Epithelial cell of esophagus (primary cell): ENCODE measurements around the gene FAM110A.
"Not testable (repeated sequence)": the region's sequence is repeated elsewhere in the genome, so short reads cannot be mapped to it uniquely, and the experiment has no call there.

ENCODE experiments used
- DNase-seq: peaks from one replicate; pipeline ENCODE4 v3.0.0; 2010; ENCODE audit warnings: low read depth
- H3K4me3 ChIP-seq: 2 replicates; pipeline ENCODE4 v1.5.1; 2011; ENCODE audit warnings: mild to moderate bottlenecking, low read length, control low read depth
- TF ChIP-seq, protein P1 (sequence below): IDR thresholded peaks from 2 replicates; pipeline ENCODE4 v1.5.1; 2011; ENCODE audit warnings: low read depth, mild to moderate bottlenecking, low read length, control low read depth, inconsistent platforms; ENCODE audit not compliant: insufficient read depth; ENCODE audit errors: missing control alignments

The FAM110A gene

DNA sequence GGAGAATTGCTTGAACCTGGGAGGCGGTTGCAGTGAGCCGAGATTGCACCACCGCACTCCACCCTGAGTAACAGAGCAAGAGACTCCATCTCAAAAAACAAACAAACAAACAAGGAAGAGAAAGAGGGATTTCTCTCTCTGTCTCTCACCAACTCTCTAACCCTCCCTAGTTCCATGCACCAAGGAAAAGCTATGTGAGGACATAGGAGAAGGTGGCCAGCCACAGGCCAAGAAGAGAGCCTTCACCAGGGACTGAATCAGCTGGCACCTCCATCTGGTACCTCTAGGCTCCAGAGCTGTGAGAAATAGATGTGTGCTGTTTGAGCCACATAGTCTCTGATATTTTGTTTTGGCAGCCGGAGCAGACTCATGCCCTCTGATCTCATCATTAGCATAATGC lies 9.0 kb upstream of the FAM110A start:
- H3K4me3 ChIP-seq, result no peak overlapping the region
- DNase-seq, result no peak
- TF ChIP-seq, protein P1, sequence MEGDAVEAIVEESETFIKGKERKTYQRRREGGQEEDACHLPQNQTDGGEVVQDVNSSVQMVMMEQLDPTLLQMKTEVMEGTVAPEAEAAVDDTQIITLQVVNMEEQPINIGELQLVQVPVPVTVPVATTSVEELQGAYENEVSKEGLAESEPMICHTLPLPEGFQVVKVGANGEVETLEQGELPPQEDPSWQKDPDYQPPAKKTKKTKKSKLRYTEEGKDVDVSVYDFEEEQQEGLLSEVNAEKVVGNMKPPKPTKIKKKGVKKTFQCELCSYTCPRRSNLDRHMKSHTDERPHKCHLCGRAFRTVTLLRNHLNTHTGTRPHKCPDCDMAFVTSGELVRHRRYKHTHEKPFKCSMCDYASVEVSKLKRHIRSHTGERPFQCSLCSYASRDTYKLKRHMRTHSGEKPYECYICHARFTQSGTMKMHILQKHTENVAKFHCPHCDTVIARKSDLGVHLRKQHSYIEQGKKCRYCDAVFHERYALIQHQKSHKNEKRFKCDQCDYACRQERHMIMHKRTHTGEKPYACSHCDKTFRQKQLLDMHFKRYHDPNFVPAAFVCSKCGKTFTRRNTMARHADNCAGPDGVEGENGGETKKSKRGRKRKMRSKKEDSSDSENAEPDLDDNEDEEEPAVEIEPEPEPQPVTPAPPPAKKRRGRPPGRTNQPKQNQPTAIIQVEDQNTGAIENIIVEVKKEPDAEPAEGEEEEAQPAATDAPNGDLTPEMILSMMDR, result no peak

DNA sequence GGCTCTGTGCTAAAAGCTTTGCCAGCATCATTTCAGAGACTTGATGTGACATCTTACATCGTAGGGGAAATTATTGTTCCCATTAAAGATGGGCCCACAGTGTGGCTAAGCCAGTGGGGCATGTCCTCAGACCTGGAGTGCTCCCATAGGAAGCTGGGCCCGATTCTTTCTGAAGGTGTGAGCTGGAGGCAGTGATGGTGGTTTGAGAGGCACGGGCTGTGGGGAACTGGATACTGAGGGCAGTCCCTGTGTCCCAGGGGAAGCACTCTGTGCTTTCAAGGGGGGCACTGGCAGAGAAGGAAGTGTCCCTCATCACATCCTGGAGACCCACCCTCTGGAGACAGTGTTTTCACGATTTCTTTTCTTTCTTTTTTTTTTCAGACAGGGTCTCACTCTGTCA lies 8.6 kb upstream of the FAM110A start:
- H3K4me3 ChIP-seq, result no peak overlapping the region
- DNase-seq, result no peak
- TF ChIP-seq, protein P1, result no peak

DNA sequence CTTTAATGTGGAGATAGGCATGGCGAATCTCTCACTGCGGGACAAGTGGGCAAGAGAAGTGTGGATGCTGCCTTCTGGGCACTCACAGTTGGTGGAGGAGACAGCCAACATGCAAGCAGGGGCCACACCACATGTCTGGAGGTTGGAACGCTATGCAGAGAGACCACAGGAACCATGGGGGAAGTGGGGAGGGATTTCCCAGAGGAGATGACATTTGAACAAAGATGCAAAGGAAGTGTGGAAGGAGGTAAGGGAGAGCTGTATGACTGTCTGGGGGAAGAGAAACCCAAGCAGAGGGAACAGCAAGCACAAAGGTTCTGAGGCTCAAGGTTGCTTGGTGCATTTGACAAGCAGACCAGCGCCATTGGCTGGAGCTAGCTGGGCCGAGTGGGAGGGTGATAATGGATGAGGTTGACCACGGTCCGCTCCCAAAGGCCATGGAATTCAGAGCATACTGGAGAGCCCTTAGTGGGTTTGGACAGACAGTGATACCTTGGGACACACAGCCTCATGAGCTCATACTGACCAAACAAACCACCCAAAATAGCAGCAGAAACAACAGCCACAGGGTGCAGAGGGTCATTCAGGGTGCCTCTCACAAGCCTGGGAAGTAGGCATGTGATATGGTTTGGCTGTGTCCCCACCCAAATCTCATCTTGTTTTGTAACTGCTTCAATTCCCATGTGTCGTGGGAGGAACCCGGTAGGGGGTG lies 7.6 kb upstream of the FAM110A start:
- TF ChIP-seq, protein P1, result no peak
- no peak for DNase-seq
- H3K4me3 ChIP-seq, result no peak overlapping the region

DNA sequence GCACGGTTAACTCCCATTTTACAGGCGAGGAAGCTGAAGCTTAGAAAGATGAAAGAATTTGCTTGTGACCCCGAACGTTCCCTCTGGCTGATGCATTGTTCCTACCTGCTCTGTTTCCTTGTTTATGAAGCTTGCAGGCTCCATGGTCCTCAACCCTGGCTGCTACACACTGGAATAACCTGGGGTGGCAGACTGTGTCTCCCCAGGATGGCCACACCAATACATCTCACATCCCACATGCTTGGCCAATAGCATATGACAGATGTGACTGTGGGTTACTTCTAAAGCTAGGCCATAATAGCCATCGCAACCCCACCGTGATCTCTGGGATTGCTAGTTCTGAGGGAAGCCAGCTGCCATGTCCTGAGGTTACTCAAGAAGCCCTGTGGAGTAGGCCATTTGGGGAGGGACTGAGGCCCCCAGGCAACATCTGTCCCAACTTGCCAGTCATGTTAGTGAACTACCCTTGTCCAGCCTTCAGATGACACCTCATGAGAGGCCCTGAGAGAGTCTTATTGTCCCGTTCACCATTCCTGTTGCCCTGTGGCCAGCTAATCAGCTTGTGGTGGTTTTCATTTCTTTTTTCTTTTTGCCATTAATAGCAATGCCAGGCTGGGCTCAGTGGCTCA lies 6.7 kb upstream of the FAM110A start:
- TF ChIP-seq, protein P1, result no peak
- no peak overlapping the region for H3K4me3 ChIP-seq
- DNase-seq, result no peak

DNA sequence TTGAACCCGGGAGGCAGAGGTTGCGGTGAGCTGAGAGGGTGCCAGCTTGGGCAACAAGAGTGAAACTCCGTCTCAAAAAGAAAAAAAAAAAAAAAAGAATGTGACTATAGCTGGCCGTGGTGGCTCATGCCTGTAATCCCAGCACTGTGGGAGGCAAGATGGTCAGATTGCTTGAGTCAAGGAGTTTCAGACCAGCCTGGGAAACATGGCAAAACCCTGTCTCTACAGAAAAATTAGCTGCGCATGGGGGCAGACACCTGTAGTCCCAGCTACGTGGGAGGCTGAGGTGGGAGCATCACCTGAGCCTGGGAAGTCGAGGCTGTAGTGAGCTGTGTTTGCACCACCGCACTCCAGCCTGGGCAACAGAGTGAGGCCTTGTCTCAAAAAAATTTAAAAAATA lies 5.5 kb upstream of the FAM110A start:
- not testable (repeated sequence) for DNase-seq

DNA sequence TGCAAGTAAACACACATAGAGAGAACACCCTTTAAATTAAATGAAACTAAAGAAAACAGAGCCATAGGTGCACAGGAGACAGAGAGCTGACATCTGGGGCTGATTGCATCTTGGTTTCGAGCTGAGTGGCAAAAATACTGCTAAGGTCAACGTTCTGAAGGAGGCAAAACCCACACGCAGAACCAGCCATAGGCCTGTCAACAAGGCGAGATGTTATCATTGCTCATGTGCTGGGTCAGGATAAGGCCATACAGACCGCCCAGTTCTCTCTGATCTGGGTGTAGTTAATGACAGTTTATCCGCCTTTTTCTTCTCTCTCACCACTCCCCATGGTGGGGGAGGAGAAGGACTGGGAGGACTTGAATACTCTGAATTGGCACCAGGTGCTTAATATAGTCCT lies 4.5 kb upstream of the FAM110A start:
- H3K4me3 ChIP-seq, result no peak overlapping the region
- DNase-seq, result no peak
- TF ChIP-seq, protein P1, result no peak

More for the DNA sequence above, 5.5 kb upstream of the FAM110A start:
- not testable (repeated sequence) for H3K4me3 ChIP-seq

DNA sequence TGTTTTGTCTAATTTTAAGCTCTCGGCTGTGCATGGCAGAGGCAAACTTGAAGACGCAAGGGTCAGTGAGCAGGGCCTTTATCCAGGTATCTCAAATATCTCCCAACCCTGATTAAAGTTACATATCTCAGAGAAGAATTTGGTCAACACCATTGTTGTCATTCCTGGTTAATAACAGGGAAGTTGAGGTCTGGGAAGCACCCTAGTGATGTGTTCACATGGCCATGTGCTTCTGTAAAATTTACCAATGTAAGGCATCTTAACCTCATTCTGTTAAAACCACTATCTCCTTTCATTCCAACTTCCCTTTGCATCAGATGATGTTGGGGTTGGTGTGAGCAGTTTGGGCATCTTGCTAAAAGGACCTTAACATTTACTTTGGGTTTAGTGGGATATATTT lies 4.0 kb upstream of the FAM110A start:
- DNase-seq, result no peak
- H3K4me3 ChIP-seq, result no peak overlapping the region
- TF ChIP-seq, protein P1, result no peak
